Ovary (tissue), 9 donors: ENCODE data around the gene PRPH2. TPM values are rescaled to one million over a fixed set of nuclear protein-coding genes. Genes with fewer than 3 reads are reported as not detected.

ENCODE experiments used
- DNase-seq, 5 donors: peaks; one replicate each; pipeline ENCODE4 v3.0.0-alpha.2; 2019 to 2020
- H3K27ac ChIP-seq, 2 donors: fragments of 200-600 bp; one replicate each; pipeline versions ENCODE4 v1.5.1 to v1.8.0; 2019 to 2022
- H3K27me3 ChIP-seq: fragments of 200-600 bp; one replicate; pipeline ENCODE4 v1.8.0; 2022
- H3K36me3 ChIP-seq: fragments of 200-600 bp; sonication (generic); one replicate; pipeline ENCODE4 v1.5.1; 2019
- H3K4me1 ChIP-seq: one replicate; pipeline ENCODE4 v1.8.1; 2013; ENCODE audit warnings: mild to moderate bottlenecking, moderate library complexity; ENCODE audit not compliant: insufficient read depth
- H3K4me3 ChIP-seq: fragments of 200-600 bp; sonication (generic); one replicate; pipeline ENCODE4 v1.5.1; 2017
- H3K9me3 ChIP-seq, 2 donors: fragments of 200-600 bp in 1 of 2; sonication (generic) in 1 of 2; one replicate each; pipeline versions ENCODE4 v1.5.1 to v1.8.1; 2013 to 2019; ENCODE audit warnings: mild to moderate bottlenecking in 1 of 2, moderate library complexity in 1 of 2
- EP300 ChIP-seq: sonication (generic); formaldehyde crosslinking; IDR thresholded peaks from one replicate; pipeline ENCODE4 v1.6.1; 2017; ENCODE audit warnings: antibody characterized with exemption
- POLR2A ChIP-seq: fragments of 450-650 bp; IDR thresholded peaks from one replicate; pipeline ENCODE4 v1.6.1; 2017; ENCODE audit warnings: antibody characterized with exemption, mild to moderate bottlenecking, moderate library complexity
- WGBS, 3 donors: extraction: QIAGEN DNeasy Blood & Tissue Kit in 1 of 3; methylation state at CpG; one replicate each; pipeline versions ENCODE4 v1.1.5 to v1.1.7; 2013 to 2017; 5-methylcytosine and 5-hydroxymethylcytosine counted together
- intact Hi-C, 4 donors: fragments of 100-400 bp; cut with DNase I; formaldehyde crosslinking; loops; one replicate each; pipeline versions ENCODE4 v1.11.0 to v1.15.1; 2022 to 2023
- polyA plus RNA-seq, 2 donors: library from polyadenylated mRNA; stranded (reverse); fragments of 200-250 nt in 1 of 2; fragments of 350-450 nt in 1 of 2; fragmentation: Illumina TruSeq in 1 of 2; extraction: RNeasy Lipid Tissue Mini Kit (QIAGEN cat#74804) in 1 of 2; gene quantifications; one replicate each; pipeline ENCODE4 v1.2.3, GENCODE V29; 2013 to 2014
- total RNA-seq, 7 donors: library from RNA; depleted of rRNA in 2 of 7; stranded (reverse); fragments of >200 nt in 2 of 7; fragmentation: NEBNext Ultra II Directional in 3 of 7; extraction: Animal tissue kit (Norgen Biotek cat#: 25700) in 3 of 7; gene quantifications; one replicate each; pipeline versions ENCODE4 v1.1.0 to v1.2.4, GENCODE V29; 2016 to 2023
- TF ChIP-seq, protein P1 (sequence below), 3 donors: fragments of 450-650 bp in 2 of 3; fragments of 200-600 bp in 1 of 3; IDR thresholded peaks; one replicate each; pipeline versions ENCODE4 v1.5.1 to v1.8.0; 2016 to 2022; ENCODE audit warnings: antibody characterized with exemption in 3 of 3, mild to moderate bottlenecking in 1 of 3
- donor health status: DM: no; HTN: no; CAD: no; lungs with moderate emphysema.
- donor health status: DM: no; HTN: no; CAD: no.
- donor health status: Bipolar disorder and iron deficiency.
- donor health status: DM: yes; HTN: yes; CAD: no.
- donor health status: DM: no; HTN: no; CAD: no.
- donor health status: DM: yes; HTN: yes; CAD: no.

Gene PRPH2
- total and polyA plus RNA-seq, 9 donors = 0.80 to 6.8 (median 3.5) TPM

DNA sequence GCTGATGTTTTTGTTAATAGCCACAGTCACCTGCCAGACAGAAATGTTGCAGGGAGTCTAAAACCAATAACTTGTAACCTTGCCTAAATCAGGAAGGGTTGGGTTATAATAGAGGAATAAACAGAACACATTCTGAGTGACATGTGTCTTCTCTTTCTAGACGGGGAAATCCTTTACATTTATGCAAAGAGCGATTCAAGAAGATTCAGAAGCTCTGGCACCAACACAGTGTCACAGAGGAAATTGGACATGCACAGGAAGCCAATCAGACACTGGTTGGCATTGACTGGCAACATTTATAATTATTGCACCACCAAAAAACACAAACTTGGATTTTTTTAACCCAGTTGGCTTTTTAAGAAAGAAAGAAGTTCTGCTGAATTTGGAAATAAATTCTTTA lies 31.5 kb downstream of the PRPH2 start:
- Histone ChIP-seq H3K9me3 (no peaks in the 10 kb centered on the region), H3K36me3 (no peaks in the 10 kb centered on the region), H3K4me3 (no peak overlapping the region), H3K27ac (no peak overlapping the region), H3K27me3 (no peaks in the 10 kb centered on the region), H3K4me1 (no peaks in the 10 kb centered on the region)
- TF ChIP-seq POLR2A = no peak
- TF ChIP-seq, protein P1, sequence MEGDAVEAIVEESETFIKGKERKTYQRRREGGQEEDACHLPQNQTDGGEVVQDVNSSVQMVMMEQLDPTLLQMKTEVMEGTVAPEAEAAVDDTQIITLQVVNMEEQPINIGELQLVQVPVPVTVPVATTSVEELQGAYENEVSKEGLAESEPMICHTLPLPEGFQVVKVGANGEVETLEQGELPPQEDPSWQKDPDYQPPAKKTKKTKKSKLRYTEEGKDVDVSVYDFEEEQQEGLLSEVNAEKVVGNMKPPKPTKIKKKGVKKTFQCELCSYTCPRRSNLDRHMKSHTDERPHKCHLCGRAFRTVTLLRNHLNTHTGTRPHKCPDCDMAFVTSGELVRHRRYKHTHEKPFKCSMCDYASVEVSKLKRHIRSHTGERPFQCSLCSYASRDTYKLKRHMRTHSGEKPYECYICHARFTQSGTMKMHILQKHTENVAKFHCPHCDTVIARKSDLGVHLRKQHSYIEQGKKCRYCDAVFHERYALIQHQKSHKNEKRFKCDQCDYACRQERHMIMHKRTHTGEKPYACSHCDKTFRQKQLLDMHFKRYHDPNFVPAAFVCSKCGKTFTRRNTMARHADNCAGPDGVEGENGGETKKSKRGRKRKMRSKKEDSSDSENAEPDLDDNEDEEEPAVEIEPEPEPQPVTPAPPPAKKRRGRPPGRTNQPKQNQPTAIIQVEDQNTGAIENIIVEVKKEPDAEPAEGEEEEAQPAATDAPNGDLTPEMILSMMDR (IDR thresholded peaks at IDR 0.05) = no peak
- TF ChIP-seq EP300 = no peak
- intact Hi-C loops = no loop called here
- DNase-seq = no peak
- 77 to 81% (median 81%) methylated on average over 2 of the region's 2 CpGs for WGBS, 3 donors

DNA sequence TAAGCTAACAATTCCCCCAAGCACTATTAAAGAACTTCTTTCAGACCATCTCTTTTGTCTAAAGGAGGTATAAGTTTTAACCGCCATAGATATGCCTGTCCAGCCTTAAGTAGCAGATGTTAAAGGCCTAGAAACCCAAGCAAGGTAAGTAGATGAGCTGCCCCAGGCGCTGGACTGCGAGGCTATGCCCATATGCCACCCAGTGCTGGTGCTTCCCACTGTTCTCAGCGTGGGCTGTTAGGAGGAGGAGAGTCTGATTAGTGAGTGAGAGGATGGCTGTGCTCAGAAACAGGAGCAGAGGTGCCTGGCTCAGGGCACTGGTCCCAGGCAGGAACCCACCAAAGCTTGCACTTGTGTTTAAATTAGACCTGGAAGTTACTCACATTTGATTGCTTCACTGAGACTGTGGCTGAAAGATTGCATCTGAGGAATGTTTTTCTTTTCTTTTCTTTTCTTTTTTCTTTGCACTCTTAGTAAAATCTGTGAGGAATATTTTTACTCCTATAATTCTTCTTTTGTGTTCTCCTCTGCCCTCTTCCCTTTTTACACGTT lies 32.2 kb downstream of the PRPH2 start:
- DNase-seq = no peak
- Histone ChIP-seq H3K27me3 (no peaks in the 10 kb centered on the region), H3K27ac (no peak overlapping the region), H3K4me1 (no peaks in the 10 kb centered on the region), H3K36me3 (no peaks in the 10 kb centered on the region), H3K9me3 (no peaks in the 10 kb centered on the region), H3K4me3 (no peak overlapping the region)
- 86 to 93% (median 93%) methylated on average over 5 of the region's 5 CpGs for WGBS, 3 donors
- intact Hi-C loops = no loop called here
- no peak for TF ChIP-seq EP300
- TF ChIP-seq, protein P1 (IDR thresholded peaks at IDR 0.05) = no peak
- TF ChIP-seq POLR2A = no peak

DNA sequence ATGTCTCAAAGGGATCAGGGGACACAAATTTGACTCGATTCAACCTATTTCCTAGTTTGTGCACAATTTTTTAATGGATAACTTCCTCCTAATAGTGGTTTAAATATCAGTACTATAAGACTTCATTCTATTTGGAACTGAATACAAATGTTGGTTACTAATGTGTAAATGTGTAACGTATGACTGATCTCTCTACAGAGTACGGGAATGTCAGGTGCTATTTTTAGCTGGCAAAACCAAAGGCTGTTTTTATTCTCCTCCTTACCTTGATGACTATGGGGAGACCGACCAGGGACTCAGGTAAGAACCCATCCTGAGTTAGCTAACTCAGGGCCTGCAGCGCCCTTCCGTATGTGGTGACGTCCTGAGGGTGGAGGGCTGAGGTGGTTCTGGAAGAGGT lies 33.0 kb downstream of the PRPH2 start:
- H3K27me3 ChIP-seq = no peaks in the 10 kb centered on the region
- H3K27ac ChIP-seq = no peak overlapping the region
- H3K36me3 ChIP-seq = no peaks in the 10 kb centered on the region
- intact Hi-C loops = no loop called here
- H3K4me3 ChIP-seq = no peak overlapping the region
- H3K9me3 ChIP-seq = no peaks in the 10 kb centered on the region
- TF ChIP-seq EP300 = no peak
- no peak for TF ChIP-seq POLR2A
- TF ChIP-seq, protein P1 (IDR thresholded peaks at IDR 0.05) = no peak
- H3K4me1 ChIP-seq = no peaks in the 10 kb centered on the region
- WGBS, 3 donors = 88 to 91% (median 88%) methylated on average over 7 of the region's 7 CpGs
- DNase-seq = no peak

DNA sequence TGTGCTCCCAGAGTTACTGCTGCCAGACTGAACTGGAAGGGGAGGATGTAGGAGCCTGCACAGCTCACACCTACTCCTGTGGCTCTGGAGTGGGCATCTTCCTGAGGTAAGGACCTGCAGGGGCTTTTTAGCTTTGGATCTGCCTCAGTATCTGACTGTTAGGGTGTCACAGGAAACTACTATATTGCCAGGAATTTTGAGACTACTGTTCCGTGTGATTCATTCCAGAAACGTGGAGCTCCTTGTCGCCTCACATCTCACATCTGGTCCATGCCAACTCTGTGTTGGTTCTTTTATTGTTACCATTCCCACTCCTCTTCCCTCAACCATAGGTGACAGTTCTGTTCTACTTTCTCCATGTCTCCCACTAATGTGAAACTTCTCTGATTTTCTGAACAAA lies 34.1 kb downstream of the PRPH2 start:
- Histone ChIP-seq H3K36me3 (no peaks in the 10 kb centered on the region), H3K4me3 (no peak overlapping the region), H3K27me3 (no peaks in the 10 kb centered on the region), H3K9me3 (no peaks in the 10 kb centered on the region), H3K27ac (no peak overlapping the region), H3K4me1 (no peaks in the 10 kb centered on the region)
- intact Hi-C loops = no loop called here
- WGBS, 3 donors = 62 to 70% (median 62%) methylated on average over 3 of the region's 3 CpGs
- TF ChIP-seq EP300 = no peak
- TF ChIP-seq POLR2A = no peak
- no peak for DNase-seq

DNA sequence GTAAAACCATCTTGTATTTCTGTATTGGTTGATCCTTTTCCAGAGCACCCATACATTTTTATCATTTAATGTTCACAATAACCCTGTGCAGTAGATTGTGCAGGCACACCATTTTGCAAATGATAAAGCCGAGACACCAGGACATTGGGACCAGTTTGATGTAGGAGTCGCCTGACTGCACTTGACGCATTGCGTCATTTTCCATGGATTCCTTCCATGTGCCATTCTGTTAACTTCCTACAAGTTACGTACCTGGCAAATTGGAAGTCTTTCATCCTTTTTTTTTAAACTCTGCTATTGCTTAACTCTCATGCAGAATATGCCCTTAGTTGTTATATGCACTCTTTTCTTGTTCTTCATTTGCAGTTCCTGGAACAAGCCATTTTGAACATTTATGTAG lies 43.0 kb downstream of the PRPH2 start:
- H3K27ac ChIP-seq = no peak overlapping the region
- no peaks in the 10 kb centered on the region for H3K36me3 ChIP-seq
- TF ChIP-seq EP300 = no peak
- TF ChIP-seq, protein P1 (IDR thresholded peaks at IDR 0.05) = no peak
- no peak for TF ChIP-seq POLR2A
- no peaks in the 10 kb centered on the region for H3K9me3 ChIP-seq
- no peaks in the 10 kb centered on the region for H3K27me3 ChIP-seq
- 90 to 95% (median 93%) methylated on average over 5 of the region's 5 CpGs for WGBS, 3 donors
- intact Hi-C loops = no loop called here
- no peak for DNase-seq
- H3K4me3 ChIP-seq = no peak overlapping the region
- H3K4me1 ChIP-seq = no peaks in the 10 kb centered on the region
